Right renal cortex interstitium (tissue), 3 donors: ENCODE data around the gene FOXA3. TPM values are rescaled to one million over a fixed set of nuclear protein-coding genes. Genes with fewer than 3 reads are reported as not detected.

Source experiments
- DNase-seq, 3 donors: peaks; one replicate each; pipeline ENCODE4 v3.0.0-alpha.2; 2013; ENCODE audit warnings: low read depth in 3 of 3, low spot score in 2 of 3
- polyA plus RNA-seq, 3 donors: library from polyadenylated mRNA; unstranded; fragments of 120-200 nt; gene quantifications; one replicate each; pipeline ENCODE4 v1.2.1, GENCODE V29; 2013; ENCODE audit not compliant: insufficient read length in 3 of 3

FOXA3 gene
- polyA plus RNA-seq, 3 donors, result 0.30 to 0.39 (median 0.36) TPM

GRCh38 chr19:45872095-45872919 is 8.2 kb downstream of the FOXA3 start:
- DNase-seq, result no peak

- DNase-seq, result no peak
Observed at GRCh38 chr19:45873219-45873772, 9.2 kb downstream of the FOXA3 start.

- no peak for DNase-seq
Observed at GRCh38 chr19:45874620-45874966, 10.5 kb downstream of the FOXA3 start.

GRCh38 chr19:45876161-45876410 is 12.0 kb downstream of the FOXA3 start:
- DNase-seq, result no peak

- DNase-seq, result no peak
Observed at GRCh38 chr19:45876411-45877197, 12.5 kb downstream of the FOXA3 start.

GRCh38 chr19:45878043-45878794 is 14.1 kb downstream of the FOXA3 start:
- no peak for DNase-seq

GRCh38 chr19:45879055-45879454 is 14.9 kb downstream of the FOXA3 start:
- DNase-seq, result no peak

- DNase-seq, result no peak
Observed at GRCh38 chr19:45879971-45880370, 15.8 kb downstream of the FOXA3 start.

- DNase-seq, result no peak
Observed at GRCh38 chr19:45881082-45881908, 17.2 kb downstream of the FOXA3 start.

- DNase-seq, result no peak
Observed at GRCh38 chr19:45881909-45882528, 17.9 kb downstream of the FOXA3 start.

- DNase-seq, result no peak
Observed at GRCh38 chr19:45882652-45883585, 18.8 kb downstream of the FOXA3 start.

GRCh38 chr19:45883586-45883880 is 19.4 kb downstream of the FOXA3 start:
- DNase-seq, result no peak

- no peak for DNase-seq
Observed at GRCh38 chr19:45883881-45884681, 20.0 kb downstream of the FOXA3 start.

GRCh38 chr19:45884682-45885555 is 20.8 kb downstream of the FOXA3 start:
- DNase-seq, result no peak

- DNase-seq, result peak in 2 of 3 donors; percentile 86 to 88
Observed at GRCh38 chr19:45885556-45886426, 21.7 kb downstream of the FOXA3 start, which contains the start of gene IRF2BP1. Gene IRF2BP1 (minus strand): TSS chr19:45886141. CDS start chr19:45885774, 367 bp downstream.
